ENCODE results near the gene LRP4. TPM values are rescaled to one million over a fixed set of nuclear protein-coding genes. Genes with fewer than 3 reads are reported as not detected.

LRP4 gene
- total and polyA plus RNA-seq, 7 donors, result 5.4 to 32.3 (median 14.5) TPM

DNA sequence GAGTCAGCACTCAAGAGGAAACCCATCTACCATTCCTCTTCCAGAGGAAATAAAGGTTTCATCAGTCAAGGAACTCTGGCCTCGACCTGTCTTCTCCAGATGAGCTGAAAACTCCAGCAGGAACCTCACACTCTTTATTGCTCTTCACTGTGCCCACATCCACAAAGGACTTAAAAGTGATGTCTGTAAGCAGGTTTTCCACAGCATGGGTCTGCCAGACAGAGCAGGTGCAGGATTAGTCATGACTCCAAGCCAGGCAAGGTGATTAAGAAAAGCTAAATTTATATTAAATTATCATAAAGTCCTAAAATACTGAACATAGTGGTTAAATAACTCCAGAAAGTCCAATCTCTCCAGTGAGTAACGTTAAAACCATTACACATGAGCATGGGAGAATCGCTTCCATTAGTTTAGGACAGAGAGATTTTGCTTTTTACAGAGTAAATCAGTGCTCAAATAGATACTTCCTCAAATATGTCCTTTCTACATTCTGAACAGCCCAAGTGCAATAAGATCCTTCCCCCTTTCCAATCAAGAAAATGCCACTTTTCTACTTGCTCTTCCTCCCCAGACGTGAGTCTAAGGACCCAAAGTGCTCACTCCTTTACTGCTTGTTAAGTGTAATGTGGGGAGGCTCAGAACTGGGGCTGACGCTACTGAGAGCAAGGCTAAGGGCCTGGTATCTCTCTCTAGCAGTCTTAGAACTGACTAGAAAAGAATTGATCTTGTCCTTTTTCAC lies 61.6 kb downstream of the LRP4 start:
- DNase-seq, result no peak
- intact Hi-C loops (cut with DNase I), result no loop called here
- TF ChIP-seq CTCF (IDR thresholded peaks at IDR 0.05), result no peak
- H3K4me3 ChIP-seq, result no peak overlapping the region
- H3K27me3 ChIP-seq (ENCODE audit: insufficient read depth in 3 of 3, low read length in 2 of 3), result no peaks in the 10 kb centered on the region
- H3K4me1 ChIP-seq, result peaks cover 21% of the 10 kb centered on the region
- H3K9me3 ChIP-seq, result no peaks in the 10 kb centered on the region
- WGBS, 3 donors, result 58 to 72% (median 63%) methylated on average over 5 of the region's 5 CpGs
- H3K36me3 ChIP-seq (ENCODE audit: insufficient read depth in 1 of 2, low read depth in 1 of 2), result peaks cover 3 to 54% of the 10 kb centered on the region in 2 donors
- ATAC-seq, result peak in 1 of 4 donors; percentile 56
- H3K27ac ChIP-seq, result peak overlapping the region; percentile 41

- Histone ChIP-seq H3K4me3 (no peak overlapping the region), H3K27ac (no peak overlapping the region), H3K36me3 (ENCODE audit: insufficient read depth in 1 of 2, low read depth in 1 of 2) (peaks cover 3 to 46% of the 10 kb centered on the region in 2 donors), H3K4me1 (peaks cover 17% of the 10 kb centered on the region), H3K27me3 (ENCODE audit: insufficient read depth in 3 of 3, low read length in 2 of 3) (no peaks in the 10 kb centered on the region), H3K9me3 (no peaks in the 10 kb centered on the region)
- intact Hi-C loops (cut with DNase I), result no loop called here
- 92 to 93% (median 93%) methylated on average over 2 of the region's 2 CpGs for WGBS, 3 donors
- no peak for DNase-seq
- no peak for TF ChIP-seq CTCF (IDR thresholded peaks at IDR 0.05)
- ATAC-seq, result no peak
Measured at GRCh38 chr11:46855863-46856262, 62.5 kb downstream of the LRP4 start.

GRCh38 chr11:46855167-46855566 lies 63.2 kb downstream of the LRP4 start:
- H3K9me3 ChIP-seq, result no peaks in the 10 kb centered on the region
- TF ChIP-seq CTCF (IDR thresholded peaks at IDR 0.05), result no peak
- 92 to 96% (median 94%) methylated on average over 3 of the region's 3 CpGs for WGBS, 3 donors
- DNase-seq (no peak), ATAC-seq (no peak)
- H3K4me3 ChIP-seq, result no peak overlapping the region
- peaks cover 3 to 39% of the 10 kb centered on the region in 2 donors for H3K36me3 ChIP-seq (ENCODE audit: insufficient read depth in 1 of 2, low read depth in 1 of 2)
- no peaks in the 10 kb centered on the region for H3K27me3 ChIP-seq (ENCODE audit: insufficient read depth in 3 of 3, low read length in 2 of 3)
- H3K27ac ChIP-seq, result no peak overlapping the region
- intact Hi-C loops (cut with DNase I), result no loop called here
- peaks cover 10% of the 10 kb centered on the region for H3K4me1 ChIP-seq

- H3K36me3 ChIP-seq (ENCODE audit: insufficient read depth in 1 of 2, low read depth in 1 of 2), result peaks cover 0 to 6% of the 10 kb centered on the region in 2 donors
- H3K4me3 ChIP-seq, result no peak overlapping the region
- H3K27me3 ChIP-seq (ENCODE audit: insufficient read depth in 3 of 3, low read length in 2 of 3), result no peaks in the 10 kb centered on the region
- intact Hi-C loops (cut with DNase I), result no loop called here
- H3K4me1 ChIP-seq, result no peaks in the 10 kb centered on the region
- DNase-seq (no peak), ATAC-seq (no peak)
- no peak overlapping the region for H3K27ac ChIP-seq
- WGBS, 3 donors, result 61 to 65% (median 61%) methylated on average over 10 of the region's 10 CpGs
- H3K9me3 ChIP-seq, result no peaks in the 10 kb centered on the region
- TF ChIP-seq CTCF (IDR thresholded peaks at IDR 0.05), result no peak
Measured at GRCh38 chr11:46850829-46851380, 67.4 kb downstream of the LRP4 start.

Measured in psoas muscle (tissue), 8 donors.